ENCODE results near the gene PTGES3. TPM values are rescaled to one million over a fixed set of nuclear protein-coding genes. Genes with fewer than 3 reads are reported as not detected.

PTGES3 gene
- total and polyA plus RNA-seq, 2 of the 8 experiments (the other 6 are each of a cell fraction or from before 2014, with no cell fraction given), result 111 to 464 TPM

- Histone ChIP-seq H4K5ac (ENCODE audit: insufficient read length, low read depth, low read length) (no peak overlapping the region), H3K9ac (replicated peaks in 1 of 4; ENCODE audit: extremely low read depth in 1 of 4, low read depth in 3 of 4, low read length in 3 of 4) (no peak overlapping the region), H3K56ac (replicated peaks; ENCODE audit: insufficient read length, low read depth, low read length) (no peak overlapping the region), H2BK5ac (ENCODE audit: low read depth, low read length) (no peak overlapping the region), H2AK5ac (ENCODE audit: low read depth, low read length) (no peak overlapping the region), H3K4ac (replicated peaks; ENCODE audit: insufficient read length, low read depth, low read length) (no peak overlapping the region), H2BK120ac (replicated peaks; ENCODE audit: low read depth, low read length) (no peak overlapping the region), H3K4me2 (ENCODE audit: insufficient read depth in 1 of 2, low read depth in 2 of 2, low read length in 2 of 2) (no peak overlapping the region), H3K27ac (ENCODE audit: low read depth, low read length) (no peak overlapping the region), H2BK15ac (ENCODE audit: low read length) (no peak overlapping the region), H3K79me2 (ENCODE audit: control insufficient read depth in 1 of 2, insufficient read depth in 2 of 2, low read length in 2 of 2) (no peaks in the 10 kb centered on the region), H3K14ac (ENCODE audit: insufficient read length) (no peak overlapping the region), H2BK20ac (ENCODE audit: low read length) (no peak overlapping the region), H4K91ac (replicated peaks; ENCODE audit: insufficient read length, low read length) (no peak overlapping the region), H3K23ac (ENCODE audit: insufficient read length) (no peak overlapping the region), H3K79me1 (ENCODE audit: low read depth, low read length) (no peaks in the 10 kb centered on the region), H3K4me1 (replicated peaks in 1 of 4; ENCODE audit: control insufficient read depth in 3 of 4, insufficient read depth in 4 of 4, low read length in 3 of 4) (no peaks in the 10 kb centered on the region), H3K27me3 (replicated peaks in 1 of 4; ENCODE audit: control insufficient read depth in 3 of 4, extremely low read depth in 1 of 4, insufficient read depth in 3 of 4, low read length in 3 of 4) (no peaks in the 10 kb centered on the region), H3K36me3 (ENCODE audit: control insufficient read depth in 2 of 4, insufficient read depth in 4 of 4, low read length in 3 of 4) (peaks cover 7 to 30% (median 20%) of the 10 kb centered on the region in 4 experiments), H3K9me3 (ENCODE audit: insufficient read depth in 2 of 2, low read depth in 1 of 2, low read length in 1 of 2) (no peaks in the 10 kb centered on the region), H3K23me2 (ENCODE audit: low read depth, low read length) (no peaks in the 10 kb centered on the region), H3K4me3 (ENCODE audit: extremely low read depth in 1 of 4, insufficient read depth in 2 of 4, low read depth in 3 of 4, low read length in 4 of 4) (no peak overlapping the region), H2BK12ac (ENCODE audit: low read depth, low read length) (no peak overlapping the region), H2AFZ (ENCODE audit: low read length) (no peak overlapping the region), H4K20me1 (replicated peaks in 1 of 2; ENCODE audit: control insufficient read depth in 1 of 2, insufficient read depth in 2 of 2, low read length in 2 of 2) (peaks cover 0 to 2% of the 10 kb centered on the region in 2 experiments), H3K18ac (ENCODE audit: extremely low read depth, low read length) (no peak overlapping the region), H4K8ac (ENCODE audit: extremely low read depth, insufficient read depth, low read length) (no peak overlapping the region)
- POLR2A ChIA-PET (ENCODE audit: partially characterized antibody), result interaction anchor here (0.8 to 13.1 kb wide), 10 partner anchors 9 to 60 kb away, joined by 3 to 130 read pairs (median 5); partner anchors contain the start of gene ATP5F1B
- CTCF ChIA-PET (ENCODE audit: partially characterized antibody), result interaction anchor here (0.7 to 1.7 kb wide), 3 partner anchors 9 to 401 kb away, joined by 3 to 7 read pairs (median 5); no protein-coding TSS in a partner anchor
- FAIRE-seq (no peak), DNase-seq (ENCODE audit: low read depth in 1 of 2, low spot score in 2 of 2) (no peak)
- TF ChIP-seq FOSL1 (IDR thresholded peaks at IDR 0.05; ENCODE audit: insufficient read depth, low read depth, low read length) (no peak), SP1 (IDR thresholded peaks at IDR 0.05; ENCODE audit: low read depth, low read length) (no peak), RAD21 (IDR thresholded peaks at IDR 0.05 in 1 of 2, conservative IDR thresholded peaks at IDR 0.05 in 1 of 2; ENCODE audit: low read depth in 2 of 2, low read length in 2 of 2) (no peak), CBX8 (IDR thresholded peaks at IDR 0.05; ENCODE audit: borderline replicate concordance, low read depth, low read length) (no peak), POLR2A (IDR thresholded peaks at IDR 0.05; ENCODE audit: control extremely low read depth in 1 of 2, low read depth in 2 of 2, low read length in 2 of 2) (no peak), KDM4A (IDR thresholded peaks at IDR 0.05; ENCODE audit: low read depth, low read length, severe bottlenecking) (no peak), BACH1 (IDR thresholded peaks at IDR 0.05; ENCODE audit: low read length) (no peak), CBX5 (IDR thresholded peaks at IDR 0.05; ENCODE audit: low read depth, low read length) (no peak), KDM5A (IDR thresholded peaks at IDR 0.05; ENCODE audit: low read length) (no peak)
- TF ChIP-seq, protein P1, sequence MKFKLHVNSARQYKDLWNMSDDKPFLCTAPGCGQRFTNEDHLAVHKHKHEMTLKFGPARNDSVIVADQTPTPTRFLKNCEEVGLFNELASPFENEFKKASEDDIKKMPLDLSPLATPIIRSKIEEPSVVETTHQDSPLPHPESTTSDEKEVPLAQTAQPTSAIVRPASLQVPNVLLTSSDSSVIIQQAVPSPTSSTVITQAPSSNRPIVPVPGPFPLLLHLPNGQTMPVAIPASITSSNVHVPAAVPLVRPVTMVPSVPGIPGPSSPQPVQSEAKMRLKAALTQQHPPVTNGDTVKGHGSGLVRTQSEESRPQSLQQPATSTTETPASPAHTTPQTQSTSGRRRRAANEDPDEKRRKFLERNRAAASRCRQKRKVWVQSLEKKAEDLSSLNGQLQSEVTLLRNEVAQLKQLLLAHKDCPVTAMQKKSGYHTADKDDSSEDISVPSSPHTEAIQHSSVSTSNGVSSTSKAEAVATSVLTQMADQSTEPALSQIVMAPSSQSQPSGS (IDR thresholded peaks at IDR 0.05; ENCODE audit: low read length), result no peak
- 94% methylated on average over 7 of the region's 7 CpGs; no CpG with 5 or more reads in 1 of the 2 experiments for WGBS, 2 experiments (ENCODE audit: extremely low coverage in 1 of 2, insufficient coverage in 1 of 2, insufficient read length in 1 of 2, insufficient replicate concordance in 2 of 2, low coverage in 1 of 2, low lambda C conversion rate in 2 of 2, missing lambda C conversion rate in 1 of 2)
These were observed 26.5 kb downstream of the PTGES3 start for GRCh38 chr12:56661560-56661959.
